K562 (cell line): ENCODE results near the gene GLI3.

Experiments
- BRCA1 ChIP-seq, 2 experiments: fragments of 450-650 bp in 1 of 2; sonication (generic) in 1 of 2; formaldehyde crosslinking in 1 of 2; IDR thresholded peaks; 2 replicates each; pipeline versions ENCODE4 v1.5.0 to v1.6.1; 2017 to 2020; ENCODE audit warnings: mild to moderate bottlenecking in 1 of 2, missing genetic modification reagents in 1 of 2
- KDM1A ChIP-seq, 2 experiments: fragments of 450-650 bp; IDR thresholded peaks; 2 replicates each; pipeline ENCODE4 v1.6.1; 2016; ENCODE audit warnings: mild to moderate bottlenecking in 2 of 2
- MAZ ChIP-seq, 2 experiments: fragments of 450-650 bp in 1 of 2; sonication (generic) in 1 of 2; formaldehyde crosslinking; IDR thresholded peaks in 1 of 2; conservative IDR thresholded peaks in 1 of 2; 2 replicates each; pipeline versions ENCODE4 v1.4.0 to v1.5.0; 2020; ENCODE audit warnings: mild to moderate bottlenecking in 1 of 2, missing genetic modification reagents in 1 of 2
- SIN3A ChIP-seq, 2 experiments: fragments of 150-350 bp in 1 of 2; IDR thresholded peaks; 2 replicates each; pipeline ENCODE4 v1.6.1; 2011 to 2016; ENCODE audit warnings: borderline replicate concordance in 2 of 2, low read depth in 2 of 2, low read length in 2 of 2, mild to moderate bottlenecking in 2 of 2, moderate library complexity in 2 of 2; ENCODE audit not compliant: control insufficient read depth in 1 of 2
- SRSF9 ChIP-seq: fragments of 200-400 bp; formaldehyde crosslinking; IDR thresholded peaks from 2 replicates; pipeline ENCODE4 v1.6.1; 2017; ENCODE audit warnings: low read depth, low read length, borderline replicate concordance
- TF ChIP-seq, protein P1 (sequence below), 3 experiments: IDR thresholded peaks in 2 of 3; conservative IDR thresholded peaks in 1 of 3; 2 replicates each; pipeline ENCODE4 v1.5.1; 2011 to 2012; ENCODE audit warnings: low read length in 3 of 3, mild to moderate bottlenecking in 3 of 3, control low read depth in 2 of 3, improper control_type of control experiment in 1 of 3, inconsistent platforms in 1 of 3, low read depth in 1 of 3, mixed read lengths in 1 of 3, moderate library complexity in 1 of 3; ENCODE audit not compliant: insufficient read depth in 2 of 3
- TF ChIP-seq, protein P2 (sequence below): sonication (generic); IDR thresholded peaks from 2 replicates; pipeline ENCODE4 v1.6.1; 2016
- TF ChIP-seq, protein P3 (sequence below): sonication (generic); formaldehyde crosslinking; IDR thresholded peaks from 2 replicates; pipeline ENCODE4 v1.8.0; 2023; ENCODE audit warnings: mild to moderate bottlenecking, missing genetic modification reagents
- TF ChIP-seq, protein P4 (sequence below): fragments of 250-450 bp; sonication (Bioruptor Pico); IDR thresholded peaks from 2 replicates; pipeline ENCODE4 v1.5.0; 2020; ENCODE audit warnings: mild to moderate bottlenecking, borderline replicate concordance
- TF ChIP-seq, protein P5 (sequence below), 2 experiments: IDR thresholded peaks in 1 of 2; conservative IDR thresholded peaks in 1 of 2; 2 replicates each; pipeline ENCODE4 v1.6.1; 2016; ENCODE audit warnings: low read depth in 2 of 2, mild to moderate bottlenecking in 1 of 2, missing compliant biosample characterization in 1 of 2, missing genetic modification characterization in 1 of 2, moderate library complexity in 1 of 2

DNA sequence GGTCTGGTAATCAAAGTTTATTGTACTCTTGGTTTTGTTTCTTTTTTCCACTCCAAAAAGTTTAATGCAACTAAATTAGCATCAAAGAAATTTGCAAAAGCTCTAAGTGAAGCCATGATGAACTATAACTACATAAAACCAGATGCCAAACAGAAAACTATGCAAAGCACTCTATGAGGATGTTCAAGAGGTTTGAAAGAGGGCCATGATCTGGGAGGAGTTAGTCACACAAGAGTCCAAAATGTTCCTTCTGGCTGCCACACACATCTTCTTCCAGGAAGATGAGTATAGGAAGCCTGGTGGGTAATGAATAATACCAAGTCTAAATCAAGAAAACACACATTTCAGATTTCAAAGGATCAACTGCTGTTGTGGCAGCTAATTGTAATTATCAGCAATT is 28.4 kb downstream of the GLI3 start:
- TF ChIP-seq, protein P1, sequence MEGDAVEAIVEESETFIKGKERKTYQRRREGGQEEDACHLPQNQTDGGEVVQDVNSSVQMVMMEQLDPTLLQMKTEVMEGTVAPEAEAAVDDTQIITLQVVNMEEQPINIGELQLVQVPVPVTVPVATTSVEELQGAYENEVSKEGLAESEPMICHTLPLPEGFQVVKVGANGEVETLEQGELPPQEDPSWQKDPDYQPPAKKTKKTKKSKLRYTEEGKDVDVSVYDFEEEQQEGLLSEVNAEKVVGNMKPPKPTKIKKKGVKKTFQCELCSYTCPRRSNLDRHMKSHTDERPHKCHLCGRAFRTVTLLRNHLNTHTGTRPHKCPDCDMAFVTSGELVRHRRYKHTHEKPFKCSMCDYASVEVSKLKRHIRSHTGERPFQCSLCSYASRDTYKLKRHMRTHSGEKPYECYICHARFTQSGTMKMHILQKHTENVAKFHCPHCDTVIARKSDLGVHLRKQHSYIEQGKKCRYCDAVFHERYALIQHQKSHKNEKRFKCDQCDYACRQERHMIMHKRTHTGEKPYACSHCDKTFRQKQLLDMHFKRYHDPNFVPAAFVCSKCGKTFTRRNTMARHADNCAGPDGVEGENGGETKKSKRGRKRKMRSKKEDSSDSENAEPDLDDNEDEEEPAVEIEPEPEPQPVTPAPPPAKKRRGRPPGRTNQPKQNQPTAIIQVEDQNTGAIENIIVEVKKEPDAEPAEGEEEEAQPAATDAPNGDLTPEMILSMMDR (IDR thresholded peaks at IDR 0.05 in 2 of 3, conservative IDR thresholded peaks at IDR 0.05 in 1 of 3; ENCODE audit: insufficient read depth in 2 of 3, low read depth in 1 of 3, low read length in 3 of 3), result no peak
- TF ChIP-seq, protein P2, sequence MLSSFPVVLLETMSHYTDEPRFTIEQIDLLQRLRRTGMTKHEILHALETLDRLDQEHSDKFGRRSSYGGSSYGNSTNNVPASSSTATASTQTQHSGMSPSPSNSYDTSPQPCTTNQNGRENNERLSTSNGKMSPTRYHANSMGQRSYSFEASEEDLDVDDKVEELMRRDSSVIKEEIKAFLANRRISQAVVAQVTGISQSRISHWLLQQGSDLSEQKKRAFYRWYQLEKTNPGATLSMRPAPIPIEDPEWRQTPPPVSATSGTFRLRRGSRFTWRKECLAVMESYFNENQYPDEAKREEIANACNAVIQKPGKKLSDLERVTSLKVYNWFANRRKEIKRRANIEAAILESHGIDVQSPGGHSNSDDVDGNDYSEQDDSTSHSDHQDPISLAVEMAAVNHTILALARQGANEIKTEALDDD, result no peak
- TF ChIP-seq, protein P3, sequence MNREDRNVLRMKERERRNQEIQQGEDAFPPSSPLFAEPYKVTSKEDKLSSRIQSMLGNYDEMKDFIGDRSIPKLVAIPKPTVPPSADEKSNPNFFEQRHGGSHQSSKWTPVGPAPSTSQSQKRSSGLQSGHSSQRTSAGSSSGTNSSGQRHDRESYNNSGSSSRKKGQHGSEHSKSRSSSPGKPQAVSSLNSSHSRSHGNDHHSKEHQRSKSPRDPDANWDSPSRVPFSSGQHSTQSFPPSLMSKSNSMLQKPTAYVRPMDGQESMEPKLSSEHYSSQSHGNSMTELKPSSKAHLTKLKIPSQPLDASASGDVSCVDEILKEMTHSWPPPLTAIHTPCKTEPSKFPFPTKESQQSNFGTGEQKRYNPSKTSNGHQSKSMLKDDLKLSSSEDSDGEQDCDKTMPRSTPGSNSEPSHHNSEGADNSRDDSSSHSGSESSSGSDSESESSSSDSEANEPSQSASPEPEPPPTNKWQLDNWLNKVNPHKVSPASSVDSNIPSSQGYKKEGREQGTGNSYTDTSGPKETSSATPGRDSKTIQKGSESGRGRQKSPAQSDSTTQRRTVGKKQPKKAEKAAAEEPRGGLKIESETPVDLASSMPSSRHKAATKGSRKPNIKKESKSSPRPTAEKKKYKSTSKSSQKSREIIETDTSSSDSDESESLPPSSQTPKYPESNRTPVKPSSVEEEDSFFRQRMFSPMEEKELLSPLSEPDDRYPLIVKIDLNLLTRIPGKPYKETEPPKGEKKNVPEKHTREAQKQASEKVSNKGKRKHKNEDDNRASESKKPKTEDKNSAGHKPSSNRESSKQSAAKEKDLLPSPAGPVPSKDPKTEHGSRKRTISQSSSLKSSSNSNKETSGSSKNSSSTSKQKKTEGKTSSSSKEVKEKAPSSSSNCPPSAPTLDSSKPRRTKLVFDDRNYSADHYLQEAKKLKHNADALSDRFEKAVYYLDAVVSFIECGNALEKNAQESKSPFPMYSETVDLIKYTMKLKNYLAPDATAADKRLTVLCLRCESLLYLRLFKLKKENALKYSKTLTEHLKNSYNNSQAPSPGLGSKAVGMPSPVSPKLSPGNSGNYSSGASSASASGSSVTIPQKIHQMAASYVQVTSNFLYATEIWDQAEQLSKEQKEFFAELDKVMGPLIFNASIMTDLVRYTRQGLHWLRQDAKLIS (CRISPR knock-in tag), result no peak
- TF ChIP-seq KDM1A (IDR thresholded peaks at IDR 0.05) (no peak), BRCA1 (IDR thresholded peaks at IDR 0.05) (no peak), BRCA1 (CRISPR knock-in tag; IDR thresholded peaks at IDR 0.05) (no peak), SIN3A (IDR thresholded peaks at IDR 0.05; ENCODE audit: borderline replicate concordance in 2 of 2, control insufficient read depth in 1 of 2, low read depth in 2 of 2, low read length in 2 of 2) (no peak), SRSF9 (no peak), MAZ (CRISPR knock-in tag; conservative IDR thresholded peaks at IDR 0.05 in 1 of 2, IDR thresholded peaks at IDR 0.05 in 1 of 2) (no peak)
- TF ChIP-seq, protein P4, sequence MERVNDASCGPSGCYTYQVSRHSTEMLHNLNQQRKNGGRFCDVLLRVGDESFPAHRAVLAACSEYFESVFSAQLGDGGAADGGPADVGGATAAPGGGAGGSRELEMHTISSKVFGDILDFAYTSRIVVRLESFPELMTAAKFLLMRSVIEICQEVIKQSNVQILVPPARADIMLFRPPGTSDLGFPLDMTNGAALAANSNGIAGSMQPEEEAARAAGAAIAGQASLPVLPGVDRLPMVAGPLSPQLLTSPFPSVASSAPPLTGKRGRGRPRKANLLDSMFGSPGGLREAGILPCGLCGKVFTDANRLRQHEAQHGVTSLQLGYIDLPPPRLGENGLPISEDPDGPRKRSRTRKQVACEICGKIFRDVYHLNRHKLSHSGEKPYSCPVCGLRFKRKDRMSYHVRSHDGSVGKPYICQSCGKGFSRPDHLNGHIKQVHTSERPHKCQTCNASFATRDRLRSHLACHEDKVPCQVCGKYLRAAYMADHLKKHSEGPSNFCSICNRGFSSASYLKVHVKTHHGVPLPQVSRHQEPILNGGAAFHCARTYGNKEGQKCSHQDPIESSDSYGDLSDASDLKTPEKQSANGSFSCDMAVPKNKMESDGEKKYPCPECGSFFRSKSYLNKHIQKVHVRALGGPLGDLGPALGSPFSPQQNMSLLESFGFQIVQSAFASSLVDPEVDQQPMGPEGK (CRISPR knock-in tag), result no peak
- TF ChIP-seq, protein P5, sequence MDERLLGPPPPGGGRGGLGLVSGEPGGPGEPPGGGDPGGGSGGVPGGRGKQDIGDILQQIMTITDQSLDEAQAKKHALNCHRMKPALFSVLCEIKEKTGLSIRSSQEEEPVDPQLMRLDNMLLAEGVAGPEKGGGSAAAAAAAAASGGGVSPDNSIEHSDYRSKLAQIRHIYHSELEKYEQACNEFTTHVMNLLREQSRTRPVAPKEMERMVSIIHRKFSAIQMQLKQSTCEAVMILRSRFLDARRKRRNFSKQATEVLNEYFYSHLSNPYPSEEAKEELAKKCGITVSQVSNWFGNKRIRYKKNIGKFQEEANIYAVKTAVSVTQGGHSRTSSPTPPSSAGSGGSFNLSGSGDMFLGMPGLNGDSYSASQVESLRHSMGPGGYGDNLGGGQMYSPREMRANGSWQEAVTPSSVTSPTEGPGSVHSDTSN (CRISPR knock-in tag; IDR thresholded peaks at IDR 0.05; ENCODE audit: low read depth), result no peak
- TF ChIP-seq, protein P5 (tag; conservative IDR thresholded peaks at IDR 0.05; ENCODE audit: low read depth), result no peak
